Measurements from ENCODE around the gene UQCR11. TPM values are rescaled to one million over a fixed set of nuclear protein-coding genes. Genes with fewer than 3 reads are reported as not detected.

UQCR11 gene
- total and polyA plus RNA-seq, 2 of the 8 experiments (the other 6 are each of a cell fraction or from before 2014, with no cell fraction given) = 162 to 171 TPM

- no peak for TF ChIP-seq CHD7 (IDR thresholded peaks at IDR 0.05; ENCODE audit: insufficient replicate concordance, low read length)
- TF ChIP-seq ATF2 (IDR thresholded peaks at IDR 0.05; ENCODE audit: low read length) = no peak
- no peak for TF ChIP-seq NRF1 (IDR thresholded peaks at IDR 0.05; ENCODE audit: low read depth, low read length)
- no peak for TF ChIP-seq SAP30 (IDR thresholded peaks at IDR 0.05; ENCODE audit: insufficient read depth, insufficient replicate concordance, low read length)
- TF ChIP-seq E2F6 (IDR thresholded peaks at IDR 0.05) = no peak
- TF ChIP-seq TBP (IDR thresholded peaks at IDR 0.05; ENCODE audit: low read depth, low read length) = no peak
- no peak for TF ChIP-seq JUN (IDR thresholded peaks at IDR 0.05; ENCODE audit: low read depth, low read length)
- TF ChIP-seq EZH2 (IDR thresholded peaks at IDR 0.05; ENCODE audit: low read depth, low read length, severe bottlenecking) = no peak
- no peak for TF ChIP-seq POLR2A (IDR thresholded peaks at IDR 0.05; ENCODE audit: control extremely low read depth in 1 of 2, low read depth in 2 of 2, low read length in 2 of 2)
These were observed 13.8 kb upstream of the UQCR11 start (continued) for GRCh38 chr19:1619094-1619439.
